ENCODE results near the gene RBPJ. TPM values are rescaled to one million over a fixed set of nuclear protein-coding genes. Genes with fewer than 3 reads are reported as not detected.

Gene RBPJ
- total RNA-seq, 1 donor from 2014 or later: 121 TPM

GRCh38 chr4:26418107-26418506 lies 97.3 kb downstream of the RBPJ start:
- H3K36me3 Mint-ChIP-seq (ENCODE audit: unreplicated experiment): no peaks in the 10 kb centered on the region
- no peak for DNase-seq

GRCh38 chr4:26418850-26419249 lies 98.0 kb downstream of the RBPJ start:
- no peak for DNase-seq
- H3K27ac Mint-ChIP-seq (ENCODE audit: unreplicated experiment): no peak overlapping the region
- no peak for TF ChIP-seq CTCF (IDR thresholded peaks at IDR 0.05; ENCODE audit: partially characterized antibody, unreplicated experiment)
- H3K9me3 Mint-ChIP-seq (ENCODE audit: unreplicated experiment): no peaks in the 10 kb centered on the region
- H3K4me1 Mint-ChIP-seq (ENCODE audit: low read depth, unreplicated experiment): no peaks in the 10 kb centered on the region
- no peak overlapping the region for H3K4me3 Mint-ChIP-seq (ENCODE audit: unreplicated experiment)
- no peaks in the 10 kb centered on the region for H3K27me3 Mint-ChIP-seq (ENCODE audit: unreplicated experiment)
- no peaks in the 10 kb centered on the region for H3K36me3 Mint-ChIP-seq (ENCODE audit: unreplicated experiment)

More at GRCh38 chr4:26418107-26418506, 97.3 kb downstream of the RBPJ start:
- no peak for TF ChIP-seq CTCF (IDR thresholded peaks at IDR 0.05; ENCODE audit: partially characterized antibody, unreplicated experiment)
- no peak overlapping the region for H3K4me3 Mint-ChIP-seq (ENCODE audit: unreplicated experiment)
- H3K4me1 Mint-ChIP-seq (ENCODE audit: low read depth, unreplicated experiment): peaks cover 1% of the 10 kb centered on the region
- no peak overlapping the region for H3K27ac Mint-ChIP-seq (ENCODE audit: unreplicated experiment)
- no peaks in the 10 kb centered on the region for H3K27me3 Mint-ChIP-seq (ENCODE audit: unreplicated experiment)
- no peaks in the 10 kb centered on the region for H3K9me3 Mint-ChIP-seq (ENCODE audit: unreplicated experiment)

- Mint-ChIP-seq H3K4me1 (ENCODE audit: low read depth, unreplicated experiment) (no peaks in the 10 kb centered on the region), H3K9me3 (ENCODE audit: unreplicated experiment) (no peaks in the 10 kb centered on the region), H3K4me3 (ENCODE audit: unreplicated experiment) (no peak overlapping the region), H3K36me3 (ENCODE audit: unreplicated experiment) (no peaks in the 10 kb centered on the region), H3K27ac (ENCODE audit: unreplicated experiment) (no peak overlapping the region), H3K27me3 (ENCODE audit: unreplicated experiment) (no peaks in the 10 kb centered on the region)
- DNase-seq: no peak
- no peak for TF ChIP-seq CTCF (IDR thresholded peaks at IDR 0.05; ENCODE audit: partially characterized antibody, unreplicated experiment)
Measured at GRCh38 chr4:26420438-26420837, 99.6 kb downstream of the RBPJ start.

- Mint-ChIP-seq H3K4me3 (ENCODE audit: unreplicated experiment) (no peak overlapping the region), H3K4me1 (ENCODE audit: low read depth, unreplicated experiment) (no peaks in the 10 kb centered on the region), H3K9me3 (ENCODE audit: unreplicated experiment) (no peaks in the 10 kb centered on the region), H3K36me3 (ENCODE audit: unreplicated experiment) (no peaks in the 10 kb centered on the region), H3K27me3 (ENCODE audit: unreplicated experiment) (no peaks in the 10 kb centered on the region), H3K27ac (ENCODE audit: unreplicated experiment) (no peak overlapping the region)
- TF ChIP-seq CTCF (IDR thresholded peaks at IDR 0.05; ENCODE audit: partially characterized antibody, unreplicated experiment): no peak
- DNase-seq: no peak
Measured at GRCh38 chr4:26420913-26421312, 100.1 kb downstream of the RBPJ start.

- no peak for TF ChIP-seq CTCF (IDR thresholded peaks at IDR 0.05; ENCODE audit: partially characterized antibody, unreplicated experiment)
- DNase-seq: no peak
- no peaks in the 10 kb centered on the region for H3K9me3 Mint-ChIP-seq (ENCODE audit: unreplicated experiment)
- no peaks in the 10 kb centered on the region for H3K4me1 Mint-ChIP-seq (ENCODE audit: low read depth, unreplicated experiment)
- no peaks in the 10 kb centered on the region for H3K27me3 Mint-ChIP-seq (ENCODE audit: unreplicated experiment)
- no peak overlapping the region for H3K4me3 Mint-ChIP-seq (ENCODE audit: unreplicated experiment)
- no peak overlapping the region for H3K27ac Mint-ChIP-seq (ENCODE audit: unreplicated experiment)
- no peaks in the 10 kb centered on the region for H3K36me3 Mint-ChIP-seq (ENCODE audit: unreplicated experiment)
Measured at GRCh38 chr4:26424153-26424552, 103.3 kb downstream of the RBPJ start.

Measured in glutamatergic neuron (in vitro differentiated cells).